Trophoblast cell (in vitro differentiated cells and primary cell): ENCODE data around the gene CPNE4.

Source experiments
- DNase-seq, 2 donors: peaks; one replicate each; pipeline ENCODE4 v3.0.0-alpha.2; 2016
- H2AFZ ChIP-seq: 2 replicates; pipeline ENCODE4 v1.6.1; 2013; ENCODE audit warnings: low read length, moderate library complexity, mild to moderate bottlenecking; ENCODE audit not compliant: insufficient read depth, poor library complexity
- H2AK5ac ChIP-seq: 2 replicates; pipeline ENCODE4 v1.6.1; 2013; ENCODE audit warnings: mild to moderate bottlenecking, low read length
- H2BK120ac ChIP-seq: 2 replicates; pipeline ENCODE4 v1.6.1; 2013; ENCODE audit warnings: low read length, mild to moderate bottlenecking, moderate library complexity; ENCODE audit not compliant: insufficient read depth, poor library complexity
- H2BK12ac ChIP-seq: 2 replicates; pipeline ENCODE4 v1.6.1; 2013; ENCODE audit warnings: mild to moderate bottlenecking, low read length, moderate library complexity
- H2BK5ac ChIP-seq: 2 replicates; pipeline ENCODE4 v1.6.1; 2013; ENCODE audit warnings: low read length, low read depth, moderate library complexity, mild to moderate bottlenecking; ENCODE audit not compliant: poor library complexity
- H3K14ac ChIP-seq: 2 replicates; pipeline ENCODE4 v1.6.1; 2013; ENCODE audit warnings: mild to moderate bottlenecking, low read length
- H3K18ac ChIP-seq: 2 replicates; pipeline ENCODE4 v1.6.1; 2013; ENCODE audit warnings: mild to moderate bottlenecking, low read length
- H3K23ac ChIP-seq: 2 replicates; pipeline ENCODE4 v1.6.1; 2013; ENCODE audit warnings: low read length
- H3K27ac ChIP-seq: 2 replicates; pipeline ENCODE4 v1.5.1; 2013; ENCODE audit warnings: low read depth, mild to moderate bottlenecking, inconsistent platforms, low read length, moderate library complexity
- H3K27me3 ChIP-seq: 2 replicates; pipeline ENCODE4 v1.6.1; 2013; ENCODE audit warnings: inconsistent platforms, mild to moderate bottlenecking, low read length, moderate library complexity; ENCODE audit not compliant: insufficient read depth
- H3K36me3 ChIP-seq, 2 experiments: 1 replicate in 1 of 2; 2 replicates in 1 of 2; pipeline ENCODE4 v1.6.1; 2013; ENCODE audit warnings: low read length in 2 of 2, mild to moderate bottlenecking in 2 of 2, moderate library complexity in 1 of 2; ENCODE audit not compliant: insufficient read depth in 2 of 2, control insufficient read depth in 1 of 2
- H3K4ac ChIP-seq: 2 replicates; pipeline ENCODE4 v1.6.1; 2013; ENCODE audit warnings: low read depth, mild to moderate bottlenecking, low read length, moderate library complexity
- H3K4me1 ChIP-seq, 2 experiments: 1 replicate in 1 of 2; 2 replicates in 1 of 2; pipeline ENCODE4 v1.6.1; 2013; ENCODE audit warnings: low read length in 2 of 2, mild to moderate bottlenecking in 2 of 2, moderate library complexity in 1 of 2; ENCODE audit not compliant: insufficient read depth in 2 of 2, control insufficient read depth in 1 of 2
- H3K4me2 ChIP-seq: 2 replicates; pipeline ENCODE4 v1.6.1; 2013; ENCODE audit warnings: inconsistent platforms, mild to moderate bottlenecking, low read length, moderate library complexity
- H3K4me3 ChIP-seq: 2 replicates; pipeline ENCODE4 v1.5.1; 2013; ENCODE audit warnings: mild to moderate bottlenecking, low read depth, low read length, inconsistent platforms
- H3K79me1 ChIP-seq: one replicate; pipeline ENCODE4 v1.6.1; 2013; ENCODE audit warnings: low read length
- H3K79me2 ChIP-seq: 2 replicates; pipeline ENCODE4 v1.6.1; 2013; ENCODE audit warnings: low read length, mild to moderate bottlenecking; ENCODE audit not compliant: control insufficient read depth, insufficient read depth, poor library complexity
- H3K9ac ChIP-seq: 2 replicates; pipeline ENCODE4 v1.6.1; 2013; ENCODE audit warnings: mild to moderate bottlenecking, low read length
- H3K9me3 ChIP-seq: 2 replicates; pipeline ENCODE4 v1.6.1; 2013; ENCODE audit warnings: low read depth, mild to moderate bottlenecking, control low read depth, inconsistent platforms, low read length; ENCODE audit not compliant: insufficient read depth
- H4K12ac ChIP-seq: 2 replicates; pipeline ENCODE4 v1.6.1; 2013; ENCODE audit warnings: low read depth, mild to moderate bottlenecking, low read length, moderate library complexity
- H4K8ac ChIP-seq: 2 replicates; pipeline ENCODE4 v1.6.1; 2013; ENCODE audit warnings: low read depth, mild to moderate bottlenecking, low read length, moderate library complexity
- H4K91ac ChIP-seq: one replicate; pipeline ENCODE4 v1.6.1; 2013; ENCODE audit warnings: low read depth, mild to moderate bottlenecking, low read length, moderate library complexity
- WGBS: extraction: QIAGEN DNeasy Blood & Tissue Kit; methylation state at CpG from one replicate; pipeline ENCODE4 v1.1.7; 2013; ENCODE audit warnings: missing lambda C conversion rate; ENCODE audit not compliant: insufficient read length, insufficient coverage; ENCODE audit errors: extremely low coverage; 5-methylcytosine and 5-hydroxymethylcytosine counted together

The CPNE4 gene

GRCh38 chr3:131849616-131850015, 185.2 kb downstream of the CPNE4 start:
- no peak for DNase-seq
- no CpG with 5 or more reads among the region's 2 CpGs for WGBS

GRCh38 chr3:131847966-131848510, 186.8 kb downstream of the CPNE4 start:
- no peak overlapping the region for H3K14ac ChIP-seq
- no peak overlapping the region for H2AK5ac ChIP-seq
- H3K4me2 ChIP-seq: no peak overlapping the region
- H3K4ac ChIP-seq: no peak overlapping the region
- no peak overlapping the region for H4K8ac ChIP-seq
- no peak overlapping the region for H3K23ac ChIP-seq
- H2BK120ac ChIP-seq: no peak overlapping the region
- WGBS: no CpG with 5 or more reads among the region's 1 CpG
- H3K4me1 ChIP-seq: no peaks in the 10 kb centered on the region
- no peak overlapping the region for H3K18ac ChIP-seq
- H4K12ac ChIP-seq: no peak overlapping the region
- H4K91ac ChIP-seq: no peak overlapping the region
- H2BK5ac ChIP-seq: no peak overlapping the region
- H3K36me3 ChIP-seq: no peaks in the 10 kb centered on the region
- H2BK12ac ChIP-seq: no peak overlapping the region
- no peak overlapping the region for H2AFZ ChIP-seq
- DNase-seq: no peak
- no peak overlapping the region for H3K4me3 ChIP-seq
- no peak overlapping the region for H3K27ac ChIP-seq
- H3K9me3 ChIP-seq: no peaks in the 10 kb centered on the region
- no peak overlapping the region for H3K9ac ChIP-seq
- no peaks in the 10 kb centered on the region for H3K79me2 ChIP-seq
- H3K27me3 ChIP-seq: no peaks in the 10 kb centered on the region
- H3K79me1 ChIP-seq: no peaks in the 10 kb centered on the region

More at GRCh38 chr3:131849616-131850015, 185.2 kb downstream of the CPNE4 start:
- H3K27me3 ChIP-seq: no peaks in the 10 kb centered on the region
- no peak overlapping the region for H2AK5ac ChIP-seq
- no peak overlapping the region for H2BK120ac ChIP-seq
- H3K9me3 ChIP-seq: no peaks in the 10 kb centered on the region
- no peak overlapping the region for H4K12ac ChIP-seq
- H3K79me2 ChIP-seq: no peaks in the 10 kb centered on the region
- H4K8ac ChIP-seq: no peak overlapping the region
- no peaks in the 10 kb centered on the region for H3K79me1 ChIP-seq
- H3K4me3 ChIP-seq: no peak overlapping the region
- H3K36me3 ChIP-seq: no peaks in the 10 kb centered on the region
- H3K4me1 ChIP-seq: no peaks in the 10 kb centered on the region
- no peak overlapping the region for H3K18ac ChIP-seq
- H2BK12ac ChIP-seq: no peak overlapping the region
- no peak overlapping the region for H2BK5ac ChIP-seq
- H3K23ac ChIP-seq: no peak overlapping the region
- H3K4me2 ChIP-seq: no peak overlapping the region
- no peak overlapping the region for H3K4ac ChIP-seq
- H3K27ac ChIP-seq: no peak overlapping the region
- no peak overlapping the region for H3K14ac ChIP-seq
- no peak overlapping the region for H2AFZ ChIP-seq
- H3K9ac ChIP-seq: no peak overlapping the region
- H4K91ac ChIP-seq: no peak overlapping the region

GRCh38 chr3:131846296-131846924, 188.4 kb downstream of the CPNE4 start:
- H2BK120ac ChIP-seq: no peak overlapping the region
- H2AFZ ChIP-seq: no peak overlapping the region
- no peak overlapping the region for H4K8ac ChIP-seq
- no peak overlapping the region for H2BK5ac ChIP-seq
- H3K79me2 ChIP-seq: no peaks in the 10 kb centered on the region
- no peaks in the 10 kb centered on the region for H3K79me1 ChIP-seq
- DNase-seq: peak; percentile 65 to 83
- H2BK12ac ChIP-seq: no peak overlapping the region
- WGBS: no CpG with 5 or more reads among the region's 3 CpGs
- H3K4me2 ChIP-seq: no peak overlapping the region
- H4K91ac ChIP-seq: no peak overlapping the region
- no peak overlapping the region for H2AK5ac ChIP-seq
- no peaks in the 10 kb centered on the region for H3K4me1 ChIP-seq
- no peak overlapping the region for H4K12ac ChIP-seq
- no peaks in the 10 kb centered on the region for H3K9me3 ChIP-seq
- no peak overlapping the region for H3K23ac ChIP-seq
- no peak overlapping the region for H3K27ac ChIP-seq
- no peaks in the 10 kb centered on the region for H3K27me3 ChIP-seq
- H3K9ac ChIP-seq: no peak overlapping the region
- H3K14ac ChIP-seq: no peak overlapping the region
- H3K4me3 ChIP-seq: no peak overlapping the region
- H3K4ac ChIP-seq: no peak overlapping the region
- H3K18ac ChIP-seq: no peak overlapping the region
- no peaks in the 10 kb centered on the region for H3K36me3 ChIP-seq

- H3K27me3 ChIP-seq: no peaks in the 10 kb centered on the region
- no peak overlapping the region for H2AK5ac ChIP-seq
- H3K4me3 ChIP-seq: no peak overlapping the region
- H2AFZ ChIP-seq: no peak overlapping the region
- H3K14ac ChIP-seq: no peak overlapping the region
- no peaks in the 10 kb centered on the region for H3K79me2 ChIP-seq
- no peak overlapping the region for H2BK5ac ChIP-seq
- DNase-seq: no peak
- H3K4ac ChIP-seq: no peak overlapping the region
- no peaks in the 10 kb centered on the region for H3K36me3 ChIP-seq
- no peak overlapping the region for H3K18ac ChIP-seq
- H4K8ac ChIP-seq: no peak overlapping the region
- no peaks in the 10 kb centered on the region for H3K4me1 ChIP-seq
- no peak overlapping the region for H2BK12ac ChIP-seq
- H3K27ac ChIP-seq: no peak overlapping the region
- no peak overlapping the region for H3K4me2 ChIP-seq
- H3K23ac ChIP-seq: no peak overlapping the region
- no peak overlapping the region for H2BK120ac ChIP-seq
- H3K79me1 ChIP-seq: no peaks in the 10 kb centered on the region
- H4K12ac ChIP-seq: no peak overlapping the region
- H3K9me3 ChIP-seq: no peaks in the 10 kb centered on the region
- H3K9ac ChIP-seq: no peak overlapping the region
- H4K91ac ChIP-seq: no peak overlapping the region
- WGBS: no CpG with 5 or more reads among the region's 9 CpGs
These were observed 191.6 kb downstream of the CPNE4 start for GRCh38 chr3:131843174-131843573.
